Measurements from ENCODE around the gene PDXDC1. TPM values are rescaled to one million over a fixed set of nuclear protein-coding genes. Genes with fewer than 3 reads are reported as not detected.
"Not testable (repeated sequence)": the region's sequence is repeated elsewhere in the genome, so short reads cannot be mapped to it uniquely, and the experiment has no call there.

The PDXDC1 gene
- total RNA-seq, 1 donor, result 37.4 TPM

GRCh38 chr16:15130943-15131700 is 156.3 kb downstream of the PDXDC1 start:
- DNase-seq (ENCODE audit: low read depth in 2 of 3, low spot score in 2 of 3), result not testable (repeated sequence)

- DNase-seq (ENCODE audit: low read depth in 2 of 3, low spot score in 2 of 3), result not testable (repeated sequence)
Measured at GRCh38 chr16:15132719-15133428, 158.0 kb downstream of the PDXDC1 start.

- DNase-seq (ENCODE audit: low read depth in 2 of 3, low spot score in 2 of 3), result not testable (repeated sequence)
Measured at GRCh38 chr16:15133554-15133953, 158.7 kb downstream of the PDXDC1 start.

GRCh38 chr16:15134752-15135482 is 160.1 kb downstream of the PDXDC1 start:
- DNase-seq (ENCODE audit: low read depth in 2 of 3, low spot score in 2 of 3), result not testable (repeated sequence)

- not testable (repeated sequence) for DNase-seq (ENCODE audit: low read depth in 2 of 3, low spot score in 2 of 3)
Measured at GRCh38 chr16:15135483-15136360, 160.9 kb downstream of the PDXDC1 start.

DNA sequence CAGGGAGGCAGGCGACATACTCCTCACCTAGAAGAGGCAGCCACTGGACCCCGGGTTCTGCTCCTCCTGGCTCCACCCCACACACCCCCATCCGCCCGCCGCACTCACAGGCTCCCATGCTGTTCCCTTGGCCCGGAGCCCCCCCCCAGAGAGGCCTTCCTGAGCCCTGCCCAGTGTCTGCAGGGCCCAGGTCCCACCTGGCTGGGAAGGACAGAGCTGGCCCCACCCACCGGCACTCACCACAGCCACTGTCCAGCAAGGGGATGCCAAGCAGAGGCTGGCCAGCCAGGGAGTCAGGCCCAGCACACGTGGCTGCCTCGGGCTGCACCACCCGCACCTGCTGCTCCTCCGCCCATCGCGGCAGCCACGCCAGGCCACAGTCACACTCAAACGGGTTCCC is 162.7 kb downstream of the PDXDC1 start:
- not testable (repeated sequence) for DNase-seq (ENCODE audit: low read depth in 2 of 3, low spot score in 2 of 3)

DNA sequence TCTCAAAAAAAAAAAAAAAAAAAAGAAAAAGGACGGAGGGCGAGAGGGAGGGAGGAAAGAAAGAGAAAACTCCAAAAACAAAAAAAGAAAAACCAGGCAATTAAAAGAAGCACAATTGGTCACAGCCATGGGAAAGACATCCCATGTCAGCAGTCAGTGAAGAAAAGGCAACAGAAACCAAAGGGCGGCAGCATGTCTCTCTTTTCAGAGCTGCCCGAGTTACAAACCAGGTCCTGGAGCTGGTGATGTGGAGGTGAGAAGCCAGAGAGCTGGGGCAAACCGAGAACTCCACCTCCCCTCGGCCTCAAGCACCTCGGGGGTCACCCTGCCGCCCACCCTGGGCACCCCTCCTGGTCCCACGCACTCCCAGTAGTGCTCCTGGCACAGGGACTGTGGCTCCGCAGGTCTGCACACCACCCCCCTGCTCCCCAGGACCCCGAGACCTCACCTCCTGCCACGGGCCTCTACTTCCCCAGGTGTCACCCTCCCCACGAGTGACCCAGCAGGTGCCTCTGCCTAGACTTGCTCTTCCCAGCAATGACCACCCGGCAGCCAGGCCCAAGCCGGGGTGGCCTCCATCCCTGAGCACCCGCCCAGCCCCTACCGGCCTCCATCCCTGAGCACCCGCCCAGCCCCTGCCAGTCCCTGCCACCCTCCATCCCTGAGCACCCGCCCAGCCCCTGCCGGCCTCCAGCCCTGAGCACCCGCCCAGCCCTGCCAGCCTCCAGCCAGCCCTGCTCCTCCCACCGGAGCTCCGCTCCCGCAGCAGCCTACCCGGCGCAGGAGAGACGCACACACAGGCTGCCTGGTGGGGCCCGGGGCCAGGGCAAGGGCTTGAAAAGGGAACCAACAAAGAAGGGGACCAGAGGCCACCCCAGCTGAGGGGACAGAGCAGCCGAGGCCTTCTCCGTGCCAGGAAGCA is 165.9 kb downstream of the PDXDC1 start:
- peak in 1 of 3 donors; percentile 33 for DNase-seq (ENCODE audit: low read depth in 2 of 3, low spot score in 2 of 3)

- no peak for DNase-seq (ENCODE audit: low read depth in 2 of 3, low spot score in 2 of 3)
Measured at GRCh38 chr16:15141586-15141985, 166.8 kb downstream of the PDXDC1 start.

GRCh38 chr16:15142107-15142890 is 167.5 kb downstream of the PDXDC1 start:
- DNase-seq (ENCODE audit: low read depth in 2 of 3, low spot score in 2 of 3), result not testable (repeated sequence)

DNA sequence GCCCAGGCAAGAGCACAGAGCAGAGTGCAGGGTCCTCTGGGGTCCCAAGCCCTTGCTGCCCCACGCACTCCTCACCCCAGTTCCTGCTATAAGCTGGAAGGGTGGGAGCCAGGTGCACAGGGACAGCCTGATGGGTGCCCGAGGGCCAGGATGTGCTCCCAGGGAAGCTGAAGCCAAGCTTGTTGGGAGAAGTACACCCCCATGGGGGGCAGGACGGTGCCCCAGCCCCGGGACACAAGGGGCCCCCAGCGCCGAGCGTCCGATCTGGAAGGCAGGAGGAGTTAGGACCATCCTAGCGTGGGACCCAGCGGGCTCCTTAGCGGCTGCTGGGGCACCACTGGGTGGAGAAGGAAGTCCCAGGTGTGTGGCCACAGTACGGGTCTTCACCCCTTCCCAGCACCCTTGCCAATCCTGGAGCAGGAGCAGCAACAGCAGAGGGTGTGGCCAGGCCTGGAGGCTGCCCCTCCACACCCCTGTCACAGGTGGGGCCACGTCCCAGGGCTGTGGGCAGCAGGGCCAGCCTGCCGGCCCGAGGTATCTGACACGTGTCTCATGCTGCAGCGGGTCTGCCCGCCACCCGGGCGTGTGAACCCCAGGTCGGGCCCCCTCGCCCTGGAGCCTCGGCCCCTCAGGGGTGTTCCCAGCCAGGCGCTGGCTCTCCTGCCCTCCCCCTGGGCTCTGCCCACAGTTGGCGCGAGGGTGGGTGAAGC is 168.2 kb downstream of the PDXDC1 start:
- DNase-seq (ENCODE audit: low read depth in 2 of 3, low spot score in 2 of 3), result not testable (repeated sequence)

DNA sequence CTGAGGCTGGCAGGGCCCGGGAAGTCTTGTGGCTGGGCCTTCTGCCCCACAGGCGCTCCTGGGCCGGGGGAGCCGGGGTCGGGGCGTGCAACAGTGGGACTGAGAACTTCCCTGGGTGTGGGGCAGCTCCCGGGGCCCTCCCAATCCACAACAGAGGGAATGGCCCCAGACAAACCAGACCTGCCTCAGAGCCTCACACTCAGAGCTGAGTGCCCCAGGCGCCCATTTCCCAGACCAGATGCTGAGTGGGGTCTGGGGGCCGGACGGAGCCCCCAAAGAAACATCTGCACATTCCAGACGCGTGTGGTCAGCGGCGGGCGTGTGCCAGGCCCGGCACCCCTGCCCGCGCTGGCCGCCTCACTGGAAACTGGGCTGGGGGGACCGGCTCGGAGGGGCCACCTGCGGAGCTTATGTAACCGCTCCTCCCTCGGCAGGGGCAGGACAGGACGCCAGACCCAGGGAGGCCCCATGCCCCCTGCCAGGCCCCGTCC is 168.8 kb downstream of the PDXDC1 start:
- DNase-seq (ENCODE audit: low read depth in 2 of 3, low spot score in 2 of 3), result not testable (repeated sequence)

- not testable (repeated sequence) for DNase-seq (ENCODE audit: low read depth in 2 of 3, low spot score in 2 of 3)
Measured at GRCh38 chr16:15144092-15144631, 169.3 kb downstream of the PDXDC1 start.

GRCh38 chr16:15144781-15145417 is 170.1 kb downstream of the PDXDC1 start:
- not testable (repeated sequence) for DNase-seq (ENCODE audit: low read depth in 2 of 3, low spot score in 2 of 3)

DNA sequence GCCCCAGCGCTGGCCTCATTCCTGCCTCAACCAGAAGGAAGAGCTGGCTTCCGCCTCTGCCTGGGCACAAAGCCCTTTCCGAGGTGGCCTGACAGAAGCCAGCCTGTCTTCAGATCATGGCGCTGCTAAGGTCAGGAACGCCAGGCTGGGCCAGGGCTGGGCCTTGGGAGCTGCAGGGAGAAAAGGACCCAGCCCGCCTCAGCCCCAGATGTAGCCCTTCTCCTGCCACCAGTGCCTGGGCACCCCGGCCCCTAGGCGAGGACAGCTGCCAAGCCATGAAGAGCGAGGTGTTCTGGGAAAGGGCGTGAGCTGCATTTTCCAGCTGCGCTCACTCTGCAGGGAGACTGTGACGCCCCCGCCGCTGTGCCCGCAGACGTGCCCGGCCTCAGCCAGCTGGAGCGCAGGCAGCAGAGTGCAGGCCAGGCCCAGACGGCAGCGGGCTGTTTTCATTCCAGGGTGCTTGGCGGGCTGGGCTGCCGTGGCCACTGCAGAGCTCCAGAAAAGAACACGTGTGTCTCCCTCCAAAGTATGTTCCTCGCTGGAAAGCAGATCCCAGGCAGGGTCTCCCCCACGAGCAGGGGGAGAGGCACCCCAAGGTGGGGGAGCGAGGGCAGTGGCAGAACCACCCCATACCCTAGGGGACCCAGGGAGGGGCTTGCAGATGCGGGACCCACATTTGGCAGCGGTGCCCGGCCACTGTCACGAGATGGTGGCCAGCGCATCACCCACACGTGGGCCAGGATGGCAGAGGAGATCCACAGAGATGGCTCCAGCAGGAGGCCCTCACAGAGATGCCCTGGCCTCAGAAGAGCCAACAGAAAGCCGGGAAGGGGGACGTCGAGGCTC is 170.8 kb downstream of the PDXDC1 start:
- DNase-seq (ENCODE audit: low read depth in 2 of 3, low spot score in 2 of 3), result not testable (repeated sequence)

GRCh38 chr16:15146264-15146662 is 171.4 kb downstream of the PDXDC1 start:
- DNase-seq (ENCODE audit: low read depth in 2 of 3, low spot score in 2 of 3), result not testable (repeated sequence)

DNA sequence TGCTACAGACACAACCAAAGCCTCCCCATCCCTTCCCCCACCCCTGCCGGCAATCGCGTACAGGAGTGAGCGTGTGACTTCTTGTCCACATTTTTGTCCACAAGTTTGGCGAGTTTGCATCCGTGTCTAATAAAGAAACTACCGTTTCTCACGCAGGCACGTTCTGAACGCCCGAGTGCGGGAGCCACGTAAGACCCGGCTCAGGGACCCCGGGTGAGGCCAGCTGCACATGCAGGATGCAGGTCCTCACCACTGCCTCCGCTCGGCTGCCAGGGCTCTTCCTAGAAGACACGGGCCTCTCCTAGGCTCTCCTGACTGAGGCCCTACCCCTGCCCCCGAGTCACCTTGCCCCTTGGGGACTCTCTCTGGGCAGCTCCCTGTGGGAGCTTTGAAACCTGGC is 174.0 kb downstream of the PDXDC1 start:
- not testable (repeated sequence) for DNase-seq (ENCODE audit: low read depth in 2 of 3, low spot score in 2 of 3)
